SU-DHL-6 (cell line): ENCODE data around the gene IFT20.

Source experiments
- H2AFZ ChIP-seq: fragments of 200-600 bp; sonication (generic); 2 replicates; pipeline ENCODE4 v1.6.1; 2014; ENCODE audit warnings: low read depth, mild to moderate bottlenecking, moderate library complexity, mixed read lengths, antibody characterized with exemption, low read length; ENCODE audit not compliant: severe bottlenecking
- H3F3A ChIP-seq: fragments of 200-600 bp; shearing (Covaris generic); 2 replicates; pipeline ENCODE4 v1.6.0; 2016; ENCODE audit warnings: antibody characterized with exemption, mild to moderate bottlenecking; ENCODE audit not compliant: insufficient read depth
- H3K27ac ChIP-seq: fragments of 200-600 bp; sonication (generic); 2 replicates; pipeline ENCODE4 v1.5.1; 2016; ENCODE audit warnings: low read depth, mild to moderate bottlenecking, low read length, moderate library complexity, mixed read lengths
- H3K27me3 ChIP-seq: fragments of 200-600 bp; sonication (generic), shearing (Covaris generic); 2 replicates; pipeline ENCODE4 v1.6.0; 2014; ENCODE audit warnings: mild to moderate bottlenecking, low read length
- H3K36me3 ChIP-seq: fragments of 200-600 bp; sonication (generic); 2 replicates; pipeline ENCODE4 v1.6.1; 2014; ENCODE audit warnings: mild to moderate bottlenecking, low read length, mixed read lengths
- H3K4me2 ChIP-seq: fragments of 300-600, 200-600 bp; shearing (Covaris generic), sonication (generic); 2 replicates; pipeline ENCODE4 v1.6.0; 2014; ENCODE audit warnings: low read length, low read depth, mild to moderate bottlenecking; ENCODE audit not compliant: poor library complexity, severe bottlenecking
- H3K4me3 ChIP-seq: fragments of 200-600 bp; sonication (generic); 2 replicates; pipeline ENCODE4 v1.5.1; 2014; ENCODE audit warnings: antibody characterized with exemption, low read length, mild to moderate bottlenecking, mixed read lengths; ENCODE audit not compliant: insufficient read depth, poor library complexity, severe bottlenecking
- H3K79me2 ChIP-seq: fragments of 200-600 bp; sonication (generic); 2 replicates; pipeline ENCODE4 v1.6.1; 2014; ENCODE audit warnings: mild to moderate bottlenecking, low read length, moderate library complexity; ENCODE audit not compliant: insufficient read depth
- H3K9ac ChIP-seq: fragments of 200-600 bp; sonication (generic); 2 replicates; pipeline ENCODE4 v1.7.0; 2014; ENCODE audit warnings: mild to moderate bottlenecking, low read length
- H3K9me2 ChIP-seq: fragments of 200-600 bp; sonication (generic); replicated peaks from 2 replicates; pipeline ENCODE4 v1.6.1; 2014; ENCODE audit warnings: low read length; ENCODE audit not compliant: insufficient read depth
- H3K9me3 ChIP-seq: fragments of 200-600 bp; sonication (generic); 2 replicates; pipeline ENCODE4 v1.6.1; 2014; ENCODE audit warnings: low read length, mixed read lengths; ENCODE audit not compliant: insufficient read depth
- H4K20me1 ChIP-seq: fragments of 200-600 bp; sonication (generic); 2 replicates; pipeline ENCODE4 v1.6.1; 2014; ENCODE audit warnings: low read depth, mild to moderate bottlenecking, antibody characterized with exemption, low read length, moderate library complexity, mixed read lengths
- EZH2phosphoT487 ChIP-seq: fragments of 200-600 bp; sonication (generic), shearing (Covaris generic); conservative IDR thresholded peaks from 2 replicates; pipeline ENCODE4 v1.6.1; 2018; ENCODE audit warnings: mild to moderate bottlenecking, antibody characterized with exemption, low read length, moderate library complexity, mixed read lengths
- TF ChIP-seq, protein P1 (sequence below): fragments of 200-600 bp; sonication (generic); IDR thresholded peaks from one replicate; pipeline ENCODE4 v1.5.1; 2017; ENCODE audit warnings: antibody characterized with exemption, mild to moderate bottlenecking, low read length, moderate library complexity; ENCODE audit not compliant: insufficient read depth, poor library complexity, severe bottlenecking

IFT20 gene

DNA sequence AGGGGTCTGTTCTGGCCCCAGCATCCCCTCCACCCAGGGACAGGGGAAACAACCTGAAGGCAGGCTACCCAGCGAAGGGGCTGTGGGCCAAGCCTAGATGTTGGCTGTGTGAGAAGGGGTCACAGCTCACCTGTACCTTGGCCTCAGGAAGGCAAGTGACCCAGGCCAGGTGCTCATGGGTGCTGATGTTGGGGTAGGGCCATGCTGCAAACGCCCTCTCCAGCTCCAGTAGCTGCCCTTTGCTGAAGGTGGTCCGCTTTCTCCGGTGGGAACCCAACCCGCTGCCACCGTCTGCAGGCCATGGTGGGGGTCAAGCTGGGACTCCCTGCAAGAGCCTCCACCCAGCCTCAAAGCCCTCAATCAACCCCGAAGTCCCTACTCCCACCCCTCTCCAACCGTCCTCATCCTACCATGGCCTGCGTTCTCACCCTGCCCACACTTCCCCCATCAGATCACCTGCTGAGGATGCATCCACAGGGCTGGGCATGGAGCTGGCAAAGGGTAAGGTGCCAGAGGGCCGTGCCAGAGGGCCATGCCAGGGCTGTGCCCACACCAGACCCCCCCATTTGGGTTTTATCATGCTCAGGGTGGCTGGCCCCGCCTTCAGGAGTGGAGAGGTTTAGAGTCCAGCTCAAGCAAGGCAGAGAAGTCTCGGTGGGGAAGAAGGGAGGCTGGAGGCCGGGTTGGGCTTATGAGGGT is 29.5 kb upstream of the IFT20 start, which contains the start of gene SEBOX:
Gene SEBOX, minus strand, starts transcription at position 535 of the 699 bp plus-strand sequence. Its CDS starts 48 bp downstream, at position 487.
- no peak within 1 kb of the TSS for H3K9ac ChIP-seq
- no peaks in the 10 kb centered on the region for H3K27me3 ChIP-seq
- no peaks in the 10 kb centered on the region for H3K79me2 ChIP-seq
- no peaks in the 10 kb centered on the region for H3K36me3 ChIP-seq
- H4K20me1 ChIP-seq = no peaks in the 10 kb centered on the region
- no peaks in the 10 kb centered on the region for H3K9me2 ChIP-seq
- H2AFZ ChIP-seq = no peak within 1 kb of the TSS
- H3K27ac ChIP-seq = no peak within 1 kb of the TSS
- TF ChIP-seq EZH2phosphoT487 = no peak
- TF ChIP-seq, protein P1, sequence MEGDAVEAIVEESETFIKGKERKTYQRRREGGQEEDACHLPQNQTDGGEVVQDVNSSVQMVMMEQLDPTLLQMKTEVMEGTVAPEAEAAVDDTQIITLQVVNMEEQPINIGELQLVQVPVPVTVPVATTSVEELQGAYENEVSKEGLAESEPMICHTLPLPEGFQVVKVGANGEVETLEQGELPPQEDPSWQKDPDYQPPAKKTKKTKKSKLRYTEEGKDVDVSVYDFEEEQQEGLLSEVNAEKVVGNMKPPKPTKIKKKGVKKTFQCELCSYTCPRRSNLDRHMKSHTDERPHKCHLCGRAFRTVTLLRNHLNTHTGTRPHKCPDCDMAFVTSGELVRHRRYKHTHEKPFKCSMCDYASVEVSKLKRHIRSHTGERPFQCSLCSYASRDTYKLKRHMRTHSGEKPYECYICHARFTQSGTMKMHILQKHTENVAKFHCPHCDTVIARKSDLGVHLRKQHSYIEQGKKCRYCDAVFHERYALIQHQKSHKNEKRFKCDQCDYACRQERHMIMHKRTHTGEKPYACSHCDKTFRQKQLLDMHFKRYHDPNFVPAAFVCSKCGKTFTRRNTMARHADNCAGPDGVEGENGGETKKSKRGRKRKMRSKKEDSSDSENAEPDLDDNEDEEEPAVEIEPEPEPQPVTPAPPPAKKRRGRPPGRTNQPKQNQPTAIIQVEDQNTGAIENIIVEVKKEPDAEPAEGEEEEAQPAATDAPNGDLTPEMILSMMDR = no peak
- no peaks in the 10 kb centered on the region for H3K9me3 ChIP-seq
- H3K4me3 ChIP-seq = no peak within 1 kb of the TSS
- H3K4me2 ChIP-seq = no peak within 1 kb of the TSS
- H3F3A ChIP-seq = no peaks in the 10 kb centered on the region

DNA sequence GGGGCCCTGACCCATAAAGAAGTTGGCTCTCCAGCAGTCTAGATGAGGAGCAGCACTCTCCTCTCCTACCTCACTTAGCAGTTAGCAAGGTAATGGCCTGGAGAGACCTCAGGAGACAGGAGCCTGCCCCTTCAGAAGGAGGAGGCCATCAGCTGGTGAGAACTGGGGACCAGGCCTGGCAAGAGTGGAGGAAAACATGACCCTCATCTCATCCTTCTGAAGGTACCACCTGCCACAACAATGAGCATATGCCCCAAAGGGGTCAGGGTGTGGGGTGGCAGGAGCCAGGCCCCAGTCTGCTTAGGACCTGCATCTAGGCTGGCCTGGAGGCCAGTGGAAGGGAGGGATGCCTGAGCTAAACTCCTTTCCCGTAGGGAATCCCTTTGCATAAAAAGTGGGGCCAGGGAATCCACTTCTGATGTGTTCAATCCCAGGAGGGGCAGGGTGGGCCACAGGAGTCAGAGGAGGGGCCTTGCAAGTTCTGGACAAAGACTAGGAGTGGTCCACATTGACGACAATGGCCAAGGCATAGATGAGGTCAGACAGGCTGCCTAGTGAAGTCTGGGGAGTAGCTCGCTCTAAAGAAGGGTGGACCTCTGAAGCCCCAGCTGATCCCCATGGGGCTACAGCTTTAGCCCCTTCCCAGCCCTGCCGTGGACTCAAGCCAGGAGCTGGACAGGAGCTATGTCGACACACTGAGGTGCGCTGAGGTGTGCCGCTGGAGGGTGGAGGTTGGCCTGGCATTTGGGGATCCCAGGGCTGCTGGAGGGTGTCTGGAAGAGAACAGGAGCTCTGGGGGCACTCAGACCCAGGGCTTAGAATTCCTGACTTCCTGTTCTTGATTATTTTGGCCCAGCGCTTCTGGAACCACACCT is 28.7 kb upstream of the IFT20 start:
- Histone ChIP-seq H3K4me2 (no peak overlapping the region), H3K4me3 (no peak overlapping the region), H3K27ac (no peak overlapping the region), H3K79me2 (no peaks in the 10 kb centered on the region), H3K9ac (no peak overlapping the region), H3K9me3 (no peaks in the 10 kb centered on the region), H3F3A (no peaks in the 10 kb centered on the region), H4K20me1 (no peaks in the 10 kb centered on the region), H3K27me3 (no peaks in the 10 kb centered on the region), H3K9me2 (no peaks in the 10 kb centered on the region), H2AFZ (no peak overlapping the region), H3K36me3 (no peaks in the 10 kb centered on the region)
- no peak for TF ChIP-seq EZH2phosphoT487
- TF ChIP-seq, protein P1 = no peak

DNA sequence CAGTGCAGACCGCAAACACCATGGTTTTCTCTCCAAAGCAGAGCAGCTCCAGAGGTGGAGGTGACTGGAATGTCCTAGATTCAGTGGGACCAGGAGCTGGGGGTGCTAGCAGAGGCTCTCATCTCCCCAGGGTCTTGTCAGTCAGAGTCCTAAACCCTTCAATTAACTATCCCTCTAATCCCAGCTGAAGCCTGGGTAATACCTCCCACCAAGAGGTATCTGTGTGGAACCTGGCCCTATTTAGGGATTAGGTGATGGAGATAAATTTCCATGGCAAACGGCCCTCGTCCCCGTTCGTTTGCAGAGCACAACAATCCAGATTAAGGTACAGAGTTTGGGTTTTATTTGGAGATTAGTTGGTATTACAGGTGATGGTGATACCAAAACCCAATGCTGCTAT is 27.9 kb upstream of the IFT20 start:
- H3K27me3 ChIP-seq = no peaks in the 10 kb centered on the region
- H3K27ac ChIP-seq = no peak overlapping the region
- no peaks in the 10 kb centered on the region for H3K36me3 ChIP-seq
- no peak for TF ChIP-seq EZH2phosphoT487
- TF ChIP-seq, protein P1 = no peak
- no peaks in the 10 kb centered on the region for H3K9me3 ChIP-seq
- H3K4me3 ChIP-seq = no peak overlapping the region
- no peak overlapping the region for H2AFZ ChIP-seq
- no peaks in the 10 kb centered on the region for H3F3A ChIP-seq
- H3K79me2 ChIP-seq = peaks cover 4% of the 10 kb centered on the region
- no peaks in the 10 kb centered on the region for H4K20me1 ChIP-seq
- H3K9me2 ChIP-seq = no peaks in the 10 kb centered on the region
- H3K9ac ChIP-seq = no peak overlapping the region
- no peak overlapping the region for H3K4me2 ChIP-seq
